ENCODE data around the gene XCL1.
"Not testable (repeated sequence)": the region's sequence is repeated elsewhere in the genome, so short reads cannot be mapped to it uniquely, and the experiment has no call there.

Gene XCL1

GRCh38 chr1:168568346-168568745 is 8.1 kb upstream of the XCL1 start:
- DNase-seq: no peak

GRCh38 chr1:168570652-168571051 is 5.8 kb upstream of the XCL1 start:
- no peak for DNase-seq

DNA sequence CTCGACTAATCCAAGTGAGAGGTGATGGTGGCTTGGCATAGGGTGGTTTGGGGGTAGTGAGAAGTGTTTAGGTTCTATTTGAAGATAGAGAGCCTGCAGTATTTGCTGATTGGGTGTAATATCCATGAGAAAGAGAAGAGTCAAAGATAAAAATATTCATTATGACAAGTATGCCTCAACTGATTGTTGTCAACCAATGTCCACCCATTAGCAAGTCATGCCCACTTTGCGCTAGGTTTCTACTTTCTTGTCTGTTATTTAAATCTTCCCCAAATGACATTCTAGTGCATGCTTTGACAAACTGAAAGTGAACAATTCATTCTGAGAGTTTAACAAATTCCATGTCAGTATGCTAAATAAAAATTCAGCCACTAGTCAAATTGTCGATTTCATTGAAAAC is 3.8 kb upstream of the XCL1 start:
- no peak for DNase-seq

DNA sequence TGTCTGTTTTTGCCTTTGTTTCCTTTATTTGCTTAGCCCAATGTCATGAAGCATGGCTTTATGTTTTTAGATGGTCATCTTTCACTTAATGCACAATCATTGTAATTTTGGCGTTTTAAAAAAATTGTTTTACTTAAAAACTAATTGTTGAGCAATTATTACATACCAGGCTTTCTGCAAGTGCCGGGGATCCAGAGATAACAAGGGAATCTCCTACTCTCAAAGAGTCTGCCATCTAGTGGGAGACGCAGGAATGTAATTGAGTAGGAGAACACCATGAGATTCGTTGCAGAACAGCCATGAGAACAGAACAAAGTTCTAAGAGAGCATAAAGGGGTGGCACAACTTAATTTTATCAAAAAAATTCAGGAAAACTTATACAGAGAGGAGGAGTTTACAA is 2.2 kb upstream of the XCL1 start:
- not testable (repeated sequence) for DNase-seq

GRCh38 chr1:168578531-168579185 is 2.3 kb downstream of the XCL1 start:
- not testable (repeated sequence) for DNase-seq

GRCh38 chr1:168580290-168580689 is 3.9 kb downstream of the XCL1 start:
- DNase-seq: not testable (repeated sequence)

GRCh38 chr1:168580991-168581390 is 4.6 kb downstream of the XCL1 start:
- not testable (repeated sequence) for DNase-seq

DNA sequence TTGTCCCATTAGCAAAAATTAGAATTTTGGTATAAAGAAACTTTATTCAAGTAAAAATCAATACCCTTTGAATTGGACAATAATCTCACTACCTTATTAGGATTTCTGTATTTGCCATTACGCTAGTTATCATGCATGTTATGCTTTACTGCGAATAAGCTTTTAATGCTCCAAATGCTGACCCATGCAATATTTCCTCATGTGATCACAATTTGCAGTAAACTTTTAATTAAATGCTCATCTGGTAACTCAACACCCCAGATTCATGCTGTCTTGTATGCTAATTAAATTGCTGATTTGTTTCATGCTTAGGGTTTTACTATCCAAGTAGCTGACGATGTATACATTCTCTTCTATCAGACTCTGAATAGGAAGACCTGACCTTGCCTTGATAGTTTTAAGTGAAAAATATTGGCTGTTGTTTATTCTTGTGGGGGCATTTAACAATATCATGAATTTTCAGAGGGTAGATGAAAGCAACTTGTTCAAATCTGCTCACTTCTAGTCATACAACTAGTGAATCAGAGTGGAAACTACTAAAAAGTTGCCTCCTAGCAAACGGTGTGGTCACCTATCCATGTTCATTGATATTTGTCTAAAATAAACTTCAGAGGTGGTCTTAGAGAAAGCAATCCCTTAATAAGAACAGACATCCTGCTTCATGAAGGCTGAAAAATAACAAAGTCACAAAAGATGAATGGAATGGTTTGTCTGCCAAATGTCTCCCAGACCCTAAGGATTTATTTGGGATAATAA is 5.6 kb downstream of the XCL1 start:
- no peak for DNase-seq

DNA sequence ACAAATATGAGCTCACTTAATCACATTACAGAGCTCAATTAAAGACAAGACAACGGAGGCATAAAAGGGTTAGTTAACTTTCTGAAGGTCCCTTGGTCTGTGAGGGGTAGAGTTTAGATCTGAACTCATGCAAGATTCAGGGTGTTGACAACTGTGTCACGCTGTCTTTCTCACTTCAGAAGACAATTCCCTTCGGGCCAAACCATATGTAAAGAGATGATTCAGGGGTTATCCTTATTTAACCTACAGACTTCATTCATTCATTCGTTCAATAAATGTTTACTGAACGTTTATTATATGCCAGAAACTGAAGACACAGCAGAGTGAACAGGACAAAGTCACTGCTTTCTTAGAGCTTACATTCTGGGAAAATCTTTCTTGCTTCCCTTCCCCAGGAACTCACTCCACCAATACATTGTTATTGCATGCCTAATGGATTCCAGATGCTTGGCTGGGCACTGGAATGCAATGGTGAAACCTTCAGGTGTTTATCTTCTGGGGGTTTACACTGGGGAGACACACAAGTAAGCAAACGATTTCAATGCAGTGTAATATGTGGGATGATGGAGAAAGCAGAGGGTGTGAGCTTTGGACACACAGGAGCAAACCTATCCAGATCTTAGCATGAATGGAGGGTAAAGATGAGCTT is 6.4 kb downstream of the XCL1 start:
- no peak for DNase-seq

DNA sequence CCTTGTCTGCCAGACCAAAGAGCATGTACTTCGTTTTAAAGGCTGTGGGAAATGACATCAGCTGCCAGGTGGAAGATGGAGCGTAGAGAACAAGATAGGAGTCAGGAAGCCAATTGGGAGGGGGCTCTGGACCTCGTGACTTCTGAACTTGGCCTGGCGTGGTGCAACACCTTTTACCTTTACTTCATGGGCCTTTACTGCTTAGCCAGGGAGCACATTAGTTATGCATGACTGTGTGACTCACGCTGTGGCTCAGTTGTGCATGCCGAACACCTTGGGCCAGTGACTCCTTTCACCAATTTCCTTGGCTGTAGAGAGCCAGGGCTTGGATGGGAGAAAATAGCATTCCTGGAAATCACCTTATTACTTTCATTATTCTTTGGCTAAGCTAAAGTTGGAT is 7.2 kb downstream of the XCL1 start:
- no peak for DNase-seq

GRCh38 chr1:168585191-168585590 is 8.8 kb downstream of the XCL1 start:
- no peak for DNase-seq

- no peak for DNase-seq
Observed at GRCh38 chr1:168585937-168586336, 9.5 kb downstream of the XCL1 start.

GRCh38 chr1:168589167-168589566 is 12.8 kb downstream of the XCL1 start:
- no peak for DNase-seq

GRCh38 chr1:168591066-168591465 is 14.7 kb downstream of the XCL1 start:
- DNase-seq: no peak

GRCh38 chr1:168591641-168592250 is 15.3 kb downstream of the XCL1 start:
- no peak for DNase-seq

DNA sequence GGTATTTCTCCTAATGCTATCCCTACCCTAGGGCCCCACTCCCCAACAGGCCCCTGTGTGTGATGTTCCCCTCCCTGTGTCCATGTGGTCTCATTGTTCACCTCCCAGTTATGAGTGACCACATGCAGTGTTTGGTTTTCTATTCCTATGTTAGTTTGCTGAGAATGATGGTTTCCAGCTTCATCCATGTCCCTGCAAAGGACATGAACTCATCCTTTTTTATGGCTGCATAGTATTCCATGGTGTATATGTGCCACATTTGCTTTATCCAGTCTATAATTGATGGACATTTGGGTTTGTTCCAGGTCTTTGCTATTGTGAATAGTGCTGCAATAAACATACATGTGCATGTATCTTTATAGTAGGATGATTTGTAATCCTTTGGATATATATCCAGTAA is 19.0 kb downstream of the XCL1 start:
- DNase-seq: not testable (repeated sequence)

GRCh38 chr1:168598125-168598524 is 21.7 kb downstream of the XCL1 start:
- no peak for DNase-seq

DNA sequence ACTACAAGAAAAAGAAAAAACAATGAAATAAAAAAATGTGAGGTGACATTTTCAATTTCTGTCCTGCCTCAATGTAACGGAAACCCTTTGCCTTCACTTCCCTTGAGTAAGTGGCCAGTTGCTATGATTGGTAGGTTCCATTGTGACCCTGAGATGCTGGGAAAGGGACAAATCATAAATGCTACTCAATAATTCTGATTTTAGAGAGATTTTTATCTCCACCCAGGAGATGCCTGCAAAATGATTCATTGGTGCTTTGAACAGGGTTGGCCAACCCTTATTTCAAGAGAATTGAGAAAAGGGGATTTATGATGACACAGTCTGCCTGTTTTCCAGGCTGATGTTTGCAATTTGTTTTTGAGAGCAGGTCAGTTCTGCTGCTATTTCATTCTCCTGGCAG is 22.5 kb downstream of the XCL1 start:
- DNase-seq: no peak

- no peak for DNase-seq
Observed at GRCh38 chr1:168599641-168600040, 23.2 kb downstream of the XCL1 start.

DNA sequence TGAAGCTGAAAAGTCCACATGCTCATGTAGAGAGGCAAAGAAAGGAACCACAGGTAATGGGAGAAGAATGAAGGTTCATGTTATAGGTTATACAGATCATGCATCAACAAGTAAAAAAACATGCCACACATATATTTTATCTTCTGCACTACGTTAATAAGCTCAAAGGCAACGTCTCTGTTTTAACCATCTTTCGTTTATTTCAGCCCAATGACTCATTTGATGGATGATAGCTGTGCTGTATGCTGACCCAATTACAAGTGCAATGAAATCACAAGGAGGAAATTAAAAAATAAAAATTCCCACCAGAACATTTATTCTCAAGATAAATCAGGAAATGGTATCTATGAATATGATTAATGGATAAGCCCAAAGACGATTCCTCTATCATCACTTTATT is 24.6 kb downstream of the XCL1 start:
- DNase-seq: no peak

DNA sequence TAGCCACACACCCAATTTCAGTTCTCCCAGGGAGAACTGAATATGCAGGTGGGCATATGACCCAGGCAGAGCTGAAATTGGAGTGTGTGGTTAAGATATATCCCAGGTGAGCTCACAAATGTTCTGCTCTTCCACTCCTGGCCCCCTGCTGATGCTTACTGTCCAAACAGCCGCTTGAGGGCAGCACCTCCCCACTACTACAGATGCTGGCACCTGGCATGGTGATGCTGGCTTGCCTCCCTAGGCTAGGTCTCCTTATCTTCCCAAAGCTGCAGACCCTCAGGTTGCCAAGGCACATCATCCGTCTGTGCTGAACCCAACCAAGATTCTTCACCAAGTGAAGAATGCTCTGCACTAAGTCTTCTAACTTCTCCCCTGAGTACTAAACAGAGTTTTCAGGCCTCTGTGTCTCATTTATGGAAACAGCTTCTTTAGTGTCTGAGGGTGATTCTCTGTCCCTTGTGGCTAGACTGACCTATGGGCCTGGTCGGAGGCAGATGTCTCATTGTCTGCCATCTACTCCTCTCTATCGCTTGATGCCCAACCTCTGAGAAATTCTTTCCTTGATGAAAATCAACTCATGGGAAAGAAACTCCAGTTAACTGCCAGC is 27.2 kb downstream of the XCL1 start:
- peak; percentile 38 for DNase-seq

- no peak for DNase-seq
Observed at GRCh38 chr1:168605443-168605842, 29.0 kb downstream of the XCL1 start.

GRCh38 chr1:168606096-168606495 is 29.7 kb downstream of the XCL1 start:
- DNase-seq: no peak

All from DMS79 (cell line).